PFSK-1 (cell line): ENCODE measurements around the gene SYNE1.

Experiments
- FOXP2 ChIP-seq: optimal IDR thresholded peaks from 2 replicates; pipeline ENCODE3; 2011; ENCODE audit warnings: borderline replicate concordance, control low read depth, inconsistent platforms; ENCODE audit not compliant: insufficient read depth; ENCODE audit errors: extremely low read length, extremely low read depth
- POLR2AphosphoS5 ChIP-seq: IDR thresholded peaks from 2 replicates; pipeline ENCODE4 v1.6.1; 2012; ENCODE audit warnings: low read depth, mild to moderate bottlenecking, control low read depth, low read length, moderate library complexity
- REST ChIP-seq, 2 experiments: IDR thresholded peaks; 2 replicates each; pipeline versions ENCODE4 v1.6.1 to v1.8.0; 2011 to 2012; ENCODE audit warnings: low read depth in 2 of 2, low read length in 2 of 2, control low read depth in 1 of 2, inconsistent platforms in 1 of 2, mild to moderate bottlenecking in 1 of 2, moderate library complexity in 1 of 2; ENCODE audit not compliant: insufficient read depth in 1 of 2
- SIN3A ChIP-seq: IDR thresholded peaks from 2 replicates; pipeline ENCODE4 v1.6.1; 2012; ENCODE audit warnings: mild to moderate bottlenecking, low read length, moderate library complexity, borderline replicate concordance; ENCODE audit not compliant: insufficient read depth
- TAF1 ChIP-seq: IDR thresholded peaks from 2 replicates; pipeline ENCODE4 v1.6.1; 2012; ENCODE audit warnings: low read length, control low read depth, borderline replicate concordance; ENCODE audit not compliant: insufficient read depth

DNA sequence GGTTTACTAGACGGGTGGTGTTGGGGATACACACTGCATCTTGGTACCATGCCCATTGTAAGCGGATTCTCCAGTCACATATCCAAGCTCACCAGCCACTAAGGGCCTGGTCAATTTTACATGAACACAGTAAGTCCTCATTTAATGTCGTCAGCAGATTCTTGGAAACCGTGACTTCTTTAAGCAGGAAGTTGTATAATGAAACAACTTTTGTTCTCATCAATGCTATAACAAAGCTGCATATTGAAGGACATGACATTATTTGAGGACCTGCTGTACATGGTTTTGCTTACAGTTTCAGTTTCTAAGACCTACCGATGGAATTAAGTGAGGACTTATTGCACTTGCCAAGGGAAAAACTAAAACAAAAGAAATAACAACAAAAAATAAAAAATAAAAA lies 295.6 kb downstream of the SYNE1 start:
- TF ChIP-seq POLR2AphosphoS5 (no peak), REST (IDR thresholded peaks at IDR 0.05; ENCODE audit: insufficient read depth in 1 of 2, low read depth in 2 of 2, low read length in 2 of 2) (no peak), FOXP2 (no peak), TAF1 (no peak), SIN3A (no peak)
